Tibial nerve (tissue), 3 donors: Measurements from ENCODE around the gene ST8SIA6.

ENCODE experiments used
- CTCF ChIP-seq, 5 experiments: fragments of 200-600 bp in 3 of 5; fragments of 450-650 bp in 2 of 5; sonication (generic) in 3 of 5; IDR thresholded peaks; one replicate each; pipeline ENCODE4 v1.5.1; 2016 to 2019; ENCODE audit warnings: antibody characterized with exemption in 5 of 5, mild to moderate bottlenecking in 3 of 5, moderate library complexity in 2 of 5
- POLR2A ChIP-seq, 2 donors: fragments of 450-650 bp; IDR thresholded peaks; one replicate each; pipeline ENCODE4 v1.6.1; 2017; ENCODE audit warnings: antibody characterized with exemption in 2 of 2, mild to moderate bottlenecking in 2 of 2, moderate library complexity in 2 of 2

DNA sequence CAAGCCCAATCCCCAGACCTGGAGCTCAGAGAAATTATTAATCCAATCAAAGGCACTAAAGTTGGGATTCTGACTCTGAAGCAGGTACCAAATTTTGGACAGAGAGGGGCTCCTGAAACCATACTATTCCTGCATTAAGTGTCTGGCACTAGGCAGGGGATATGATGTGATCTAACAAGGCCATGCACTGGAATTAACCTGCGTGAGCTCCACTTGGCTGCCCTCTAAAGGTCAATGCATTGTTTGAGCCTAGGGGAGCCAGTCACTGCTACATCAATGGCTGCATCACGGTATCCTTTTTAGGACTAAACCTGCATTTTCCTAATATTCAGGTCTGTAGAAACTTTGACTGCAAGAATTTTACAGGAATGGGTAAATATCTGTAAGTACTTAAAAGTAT, 42.1 kb downstream of the ST8SIA6 start:
- TF ChIP-seq CTCF (IDR thresholded peaks at IDR 0.05) (no peak), POLR2A (IDR thresholded peaks at IDR 0.05) (no peak)
